OCI-M2 (cell line): ENCODE data around the gene TMEM132A.
"Not testable (repeated sequence)": the region's sequence is repeated elsewhere in the genome, so short reads cannot be mapped to it uniquely, and the experiment has no call there.

Source experiments
- DNase-seq: peaks from one replicate; lab custom pipeline; 2025; ENCODE audit not compliant: unreplicated experiment; lab: John Stamatoyannopoulos, UW

TMEM132A gene

DNA sequence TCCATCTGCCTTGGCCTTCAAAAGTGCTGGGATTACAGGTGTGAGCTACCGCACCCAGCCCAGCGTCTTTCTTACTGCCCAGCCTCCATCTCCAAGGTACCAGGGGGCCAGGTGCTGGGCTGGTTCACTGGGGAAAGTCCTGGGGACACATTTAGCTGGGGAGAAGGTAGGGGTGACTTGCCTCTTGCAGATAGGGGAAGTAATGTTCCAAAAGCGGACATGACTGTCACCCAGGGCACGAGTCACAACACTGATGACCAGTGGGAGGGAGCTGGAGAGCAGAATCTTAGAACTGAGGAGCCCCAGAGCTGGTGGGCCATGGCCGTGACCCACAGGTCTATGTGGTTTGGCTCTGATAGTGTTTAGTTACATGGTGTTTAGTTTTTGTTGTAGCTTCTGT is 30.2 kb downstream of the TMEM132A start:
- DNase-seq: no peak

DNA sequence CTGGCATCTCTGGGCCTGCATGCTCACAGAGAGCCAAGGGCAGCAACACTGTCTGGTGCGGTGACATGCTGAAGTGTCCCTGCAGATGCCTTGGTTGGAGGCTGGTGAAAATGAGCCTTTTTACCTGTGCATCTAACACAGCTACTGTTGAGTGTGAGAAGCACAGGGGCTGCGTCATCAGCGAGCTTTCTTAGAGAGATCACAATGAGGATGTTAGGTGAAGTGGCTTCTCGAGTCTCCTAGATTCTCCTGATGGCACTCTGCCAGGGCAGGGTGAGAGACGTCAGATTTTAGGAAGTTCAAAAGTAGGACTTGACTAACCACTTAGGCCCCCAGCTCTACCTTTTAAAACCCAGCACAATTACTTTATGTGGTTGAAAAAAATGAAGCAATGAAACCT is 31.3 kb downstream of the TMEM132A start:
- DNase-seq: no peak

- no peak for DNase-seq
These were observed 32.9 kb downstream of the TMEM132A start for GRCh38 chr11:60957188-60957587.

DNA sequence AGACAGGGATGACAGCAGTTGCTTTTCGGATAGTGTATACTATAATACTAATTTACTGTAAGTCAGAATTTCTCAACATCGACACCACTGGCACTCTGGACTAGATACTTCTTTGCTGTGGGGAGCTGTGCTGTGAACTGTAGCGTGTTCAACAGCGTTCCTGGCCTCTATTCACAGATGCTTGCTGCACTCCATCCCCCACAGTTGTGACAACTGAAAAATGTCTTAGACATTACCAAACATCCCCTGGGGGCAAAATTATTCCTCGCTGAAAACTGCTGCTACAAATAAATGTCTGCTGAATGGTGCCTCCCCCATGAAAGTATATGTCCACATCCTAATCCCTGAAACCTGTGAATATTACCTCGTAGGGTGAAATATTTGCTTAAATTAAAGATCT is 35.2 kb downstream of the TMEM132A start:
- DNase-seq: no peak

- no peak for DNase-seq
These were observed 36.1 kb downstream of the TMEM132A start for GRCh38 chr11:60960405-60960804.

GRCh38 chr11:60964801-60965200 is 40.5 kb downstream of the TMEM132A start:
- no peak for DNase-seq

DNA sequence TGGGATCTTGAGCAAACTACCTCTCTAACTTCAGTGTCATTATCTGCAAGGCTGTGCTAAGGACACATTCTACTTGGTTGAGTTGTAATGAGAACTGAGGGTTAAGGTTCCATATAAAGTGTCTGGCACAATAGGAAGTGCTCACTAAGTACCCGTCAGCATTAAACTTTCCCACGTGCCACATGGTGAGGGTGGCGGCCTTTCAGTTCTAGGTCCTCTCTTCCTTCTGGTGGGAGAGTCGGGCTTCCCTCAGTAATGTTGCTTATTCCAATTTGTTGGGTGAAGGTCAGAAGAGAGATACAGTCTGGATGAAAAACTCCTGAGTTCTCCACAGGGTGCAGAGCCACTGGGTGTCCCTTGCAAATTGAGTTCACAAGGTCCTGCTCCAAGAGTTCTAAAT is 42.6 kb downstream of the TMEM132A start:
- no peak for DNase-seq

GRCh38 chr11:60968223-60968622 is 44.0 kb downstream of the TMEM132A start:
- DNase-seq: no peak

DNA sequence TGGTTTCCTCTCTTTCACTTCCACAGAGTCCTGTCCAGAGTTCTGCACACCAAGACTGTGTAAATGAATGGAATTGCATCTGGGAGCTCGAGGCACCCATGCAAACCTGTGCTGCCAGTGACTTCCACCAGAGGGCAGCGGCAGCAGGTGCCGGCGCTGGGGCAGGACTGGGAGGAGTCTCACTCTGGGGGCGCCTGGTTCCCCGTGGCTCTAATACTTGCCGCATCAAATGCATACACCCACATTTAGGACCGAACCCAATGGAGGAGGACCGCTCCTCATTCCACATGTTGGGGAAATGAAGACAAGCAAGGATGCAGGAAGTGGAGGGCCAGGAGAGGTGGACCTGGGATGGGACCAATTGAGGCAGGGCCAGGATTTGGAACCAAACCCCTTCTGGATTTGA is 46.1 kb downstream of the TMEM132A start:
- no peak for DNase-seq

DNA sequence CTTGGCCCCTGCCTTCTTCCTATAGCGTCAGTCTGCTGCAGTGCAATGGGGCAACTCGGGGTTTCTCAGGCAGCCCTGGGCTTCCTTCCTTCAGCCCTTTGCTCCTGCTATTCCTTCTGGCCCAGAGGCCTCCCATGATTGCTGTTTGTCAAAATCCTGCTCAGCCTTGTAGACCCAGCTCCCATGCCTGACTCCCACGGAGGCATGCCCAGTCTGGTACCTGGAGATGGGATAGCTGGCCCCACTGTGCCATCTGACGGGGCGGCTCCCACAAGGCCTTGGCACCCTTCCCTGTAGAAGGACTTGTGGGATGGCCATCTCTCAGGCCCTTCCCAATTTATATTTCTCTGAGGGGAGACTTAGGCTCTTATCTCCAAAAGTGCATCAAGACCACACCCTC is 46.6 kb downstream of the TMEM132A start:
- no peak for DNase-seq

- no peak for DNase-seq
These were observed 47.3 kb downstream of the TMEM132A start, which contains the start of gene CD6 for GRCh38 chr11:60971520-60971919. TSS of gene CD6 (plus strand) at chr11:60971680. CDS start at chr11:60971866, 186 bp downstream.

- no peak for DNase-seq
These were observed 48.1 kb downstream of the TMEM132A start for GRCh38 chr11:60972182-60973030.

- no peak for DNase-seq
These were observed 49.4 kb downstream of the TMEM132A start for GRCh38 chr11:60973699-60974098.

DNA sequence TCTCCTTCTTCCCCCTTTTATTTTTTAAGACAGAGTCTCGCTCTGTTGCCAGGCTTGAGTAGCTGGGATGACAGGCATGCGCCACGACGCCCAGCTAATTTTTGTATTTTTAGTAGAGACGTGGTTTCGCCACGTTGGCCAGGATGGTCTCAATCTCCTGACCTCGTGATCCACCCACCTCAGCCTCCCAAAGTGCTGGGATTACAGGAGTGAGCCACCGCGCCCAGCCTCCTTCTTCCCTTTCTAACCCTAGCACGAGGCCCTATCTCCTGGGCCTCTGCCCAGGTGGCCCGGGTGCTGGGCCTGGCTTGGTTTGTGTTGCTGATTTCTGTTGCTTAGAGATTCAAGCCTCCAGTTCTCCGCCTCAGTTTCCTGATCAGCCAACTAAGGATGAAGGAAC is 50.1 kb downstream of the TMEM132A start:
- not testable (repeated sequence) for DNase-seq

DNA sequence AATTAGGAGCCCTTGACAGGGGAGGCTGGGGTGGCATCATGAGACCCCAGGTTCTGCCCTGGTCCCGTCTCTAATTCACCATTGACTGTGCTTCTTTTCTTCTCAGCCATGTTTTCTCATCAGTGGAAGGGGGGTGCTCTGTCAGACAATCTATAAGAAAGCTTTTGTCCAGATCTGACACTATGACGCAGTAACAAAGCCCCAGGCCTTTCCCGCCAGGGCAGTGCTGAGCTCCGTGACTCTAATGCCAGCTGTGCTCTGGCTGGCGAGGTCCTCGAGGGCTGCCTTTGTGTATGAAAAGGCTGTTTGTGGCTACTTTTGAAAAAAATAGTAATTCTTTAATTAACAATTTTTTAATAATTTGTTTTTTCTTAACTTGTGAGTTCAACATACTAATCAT is 50.5 kb downstream of the TMEM132A start:
- no peak for DNase-seq

- no peak for DNase-seq
These were observed 53.0 kb downstream of the TMEM132A start for GRCh38 chr11:60977224-60977623.

- DNase-seq: no peak
These were observed 53.6 kb downstream of the TMEM132A start for GRCh38 chr11:60977836-60978235.

DNA sequence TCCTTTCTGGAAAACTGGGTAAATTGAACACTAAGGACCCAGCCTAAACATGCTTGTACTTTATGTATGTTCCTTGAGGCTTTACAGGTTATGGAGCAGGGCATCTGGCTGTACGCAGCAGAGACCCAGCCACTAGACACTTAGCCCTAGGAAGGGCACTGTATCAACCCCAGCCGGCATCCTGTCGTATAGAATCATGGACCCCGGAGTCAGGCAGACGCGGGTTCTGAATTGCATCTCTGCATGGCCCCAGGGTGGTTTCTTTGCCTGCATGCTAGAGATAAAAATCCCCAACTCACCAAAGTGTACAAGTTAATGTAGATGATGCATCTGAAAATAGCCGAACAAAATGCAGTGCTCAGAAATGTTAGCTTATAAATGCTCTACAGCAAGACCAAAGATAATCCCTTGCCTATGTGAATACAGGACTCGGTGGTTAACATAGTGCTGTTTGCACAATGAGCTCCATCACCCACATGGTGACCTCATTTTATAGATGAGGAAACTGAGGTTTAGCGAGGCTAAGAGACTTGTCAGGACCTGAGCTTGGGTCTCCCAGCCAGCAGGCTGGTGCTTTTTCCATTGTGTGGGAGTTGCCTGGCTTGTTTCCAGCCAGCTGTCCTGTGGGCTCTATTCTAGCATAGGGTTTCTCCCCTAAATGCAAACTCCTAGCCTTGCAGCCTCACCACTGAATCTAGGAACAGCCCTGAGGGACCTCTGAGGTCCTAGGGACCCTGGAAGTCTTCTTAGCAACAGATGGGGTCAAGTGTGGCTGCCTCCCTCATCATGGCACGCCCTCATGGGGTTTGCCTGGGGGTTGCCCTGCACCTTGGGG is 54.5 kb downstream of the TMEM132A start:
- no peak for DNase-seq

- DNase-seq: no peak
These were observed 57.3 kb downstream of the TMEM132A start for GRCh38 chr11:60981515-60981914.

GRCh38 chr11:60982184-60982583 is 57.9 kb downstream of the TMEM132A start:
- DNase-seq: no peak

GRCh38 chr11:60984149-60984548 is 59.9 kb downstream of the TMEM132A start:
- DNase-seq: no peak

DNA sequence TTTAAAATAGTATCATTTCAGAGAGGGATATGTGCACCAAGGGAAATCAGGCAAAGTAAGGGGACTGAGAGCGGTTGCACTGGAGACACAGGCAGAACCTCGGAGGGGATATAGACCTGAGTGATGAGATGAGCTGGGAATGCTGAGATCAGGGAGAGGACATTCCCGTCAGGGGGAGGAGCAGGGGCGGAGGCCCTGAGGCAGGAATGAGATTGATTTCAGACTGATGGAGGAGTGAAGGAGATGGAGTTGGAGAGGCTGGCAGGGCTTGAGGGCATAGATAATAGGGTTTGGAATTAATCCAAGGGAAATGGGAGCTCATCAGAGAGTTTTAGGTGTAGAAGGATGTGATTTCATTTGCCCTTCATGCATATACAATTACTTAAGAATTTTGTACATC is 60.4 kb downstream of the TMEM132A start:
- DNase-seq: no peak
